RWPE1 (cell line): ENCODE measurements around the gene SLC5A10.

Experiments
- CTCF ChIA-PET: fragments of 350-600 bp; sonication (Branson Sonifier 250); formaldehyde crosslinking; extraction: SDS; loops from one replicate; lab custom pipeline; 2021; lab: Yijun Ruan, JAX
- POLR2A ChIA-PET: fragments of 400-600 bp; formaldehyde crosslinking; extraction: SDS; loops from one replicate; lab custom pipeline; 2020; ENCODE audit warnings: antibody characterized with exemption; ENCODE audit not compliant: low non-redundant PET; lab: Yijun Ruan, JAX
- DNase-seq: peaks from one replicate; pipeline ENCODE4 v3.0.0; 2012; ENCODE audit warnings: low spot score
- H3K27ac ChIP-seq: fragments of 450-650 bp; 2 replicates; pipeline ENCODE4 v1.5.1; 2017
- TF ChIP-seq, protein P1 (sequence below): fragments of 450-650 bp; conservative IDR thresholded peaks from 2 replicates; pipeline ENCODE4 v1.5.1; 2017; ENCODE audit warnings: low read depth, mild to moderate bottlenecking

Gene SLC5A10

DNA sequence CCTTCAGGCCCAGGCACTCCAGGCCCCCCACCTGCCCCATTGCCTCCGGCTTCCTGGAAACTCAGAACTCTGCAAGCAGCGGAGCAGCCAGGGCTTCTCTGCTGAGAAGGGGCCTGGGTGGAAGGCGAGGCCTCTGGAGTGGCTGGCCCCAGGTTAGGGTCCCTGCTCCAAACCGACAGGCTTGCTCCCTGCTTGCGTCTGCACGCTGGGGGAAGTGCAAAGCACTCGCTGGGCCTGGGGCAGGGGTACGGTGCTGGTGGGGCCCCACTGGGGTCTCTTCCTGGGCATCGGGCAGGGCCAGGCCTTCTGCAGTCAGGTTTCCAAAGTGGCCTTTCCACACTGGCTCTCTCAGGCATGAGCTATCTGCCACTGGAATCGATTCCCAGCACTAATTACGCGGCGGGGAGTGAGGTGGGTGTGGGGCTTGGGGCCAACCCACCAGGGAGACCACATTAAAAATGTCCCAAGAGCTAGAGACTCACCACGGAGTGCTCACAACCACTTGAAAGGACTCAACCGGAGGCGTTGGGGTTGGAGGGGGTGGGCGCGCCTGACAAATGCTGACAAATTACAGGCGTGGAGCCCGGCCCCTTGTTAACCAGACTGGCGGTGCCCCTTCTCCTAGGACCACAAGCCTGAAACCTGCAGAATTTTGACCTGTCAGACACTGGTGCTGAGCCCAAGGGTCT, 34.7 kb downstream of the SLC5A10 start:
- H3K27ac ChIP-seq: peak overlapping the region; percentile 80; the same call in 1 of the 2 replicates
- TF ChIP-seq, protein P1, sequence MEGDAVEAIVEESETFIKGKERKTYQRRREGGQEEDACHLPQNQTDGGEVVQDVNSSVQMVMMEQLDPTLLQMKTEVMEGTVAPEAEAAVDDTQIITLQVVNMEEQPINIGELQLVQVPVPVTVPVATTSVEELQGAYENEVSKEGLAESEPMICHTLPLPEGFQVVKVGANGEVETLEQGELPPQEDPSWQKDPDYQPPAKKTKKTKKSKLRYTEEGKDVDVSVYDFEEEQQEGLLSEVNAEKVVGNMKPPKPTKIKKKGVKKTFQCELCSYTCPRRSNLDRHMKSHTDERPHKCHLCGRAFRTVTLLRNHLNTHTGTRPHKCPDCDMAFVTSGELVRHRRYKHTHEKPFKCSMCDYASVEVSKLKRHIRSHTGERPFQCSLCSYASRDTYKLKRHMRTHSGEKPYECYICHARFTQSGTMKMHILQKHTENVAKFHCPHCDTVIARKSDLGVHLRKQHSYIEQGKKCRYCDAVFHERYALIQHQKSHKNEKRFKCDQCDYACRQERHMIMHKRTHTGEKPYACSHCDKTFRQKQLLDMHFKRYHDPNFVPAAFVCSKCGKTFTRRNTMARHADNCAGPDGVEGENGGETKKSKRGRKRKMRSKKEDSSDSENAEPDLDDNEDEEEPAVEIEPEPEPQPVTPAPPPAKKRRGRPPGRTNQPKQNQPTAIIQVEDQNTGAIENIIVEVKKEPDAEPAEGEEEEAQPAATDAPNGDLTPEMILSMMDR: no peak
- no peak for DNase-seq
- CTCF ChIA-PET: no interaction called here
- POLR2A ChIA-PET: no interaction called here

DNA sequence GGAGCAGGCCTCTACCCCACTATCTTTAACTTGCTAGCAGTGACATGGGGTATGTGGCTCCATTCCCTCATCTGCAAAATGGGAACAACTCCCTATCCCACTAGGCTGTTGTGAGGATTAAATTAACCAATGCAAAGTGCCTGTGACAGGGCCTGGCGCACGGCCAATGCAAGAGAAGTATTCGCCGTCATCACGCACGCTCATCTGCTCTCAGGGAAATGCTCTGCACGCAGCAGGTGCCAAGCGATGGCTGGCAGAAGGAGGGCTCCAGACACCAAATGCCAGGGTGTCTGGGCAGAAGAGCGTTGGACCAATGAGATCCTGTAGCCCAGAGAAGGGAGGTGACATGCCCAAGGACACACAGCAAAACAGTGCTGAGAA, 35.3 kb downstream of the SLC5A10 start:
- DNase-seq: no peak
- ChIA-PET POLR2A (no interaction called here), CTCF (no interaction called here)
- TF ChIP-seq, protein P1: no peak
- peak overlapping the region; percentile 80 for H3K27ac ChIP-seq

DNA sequence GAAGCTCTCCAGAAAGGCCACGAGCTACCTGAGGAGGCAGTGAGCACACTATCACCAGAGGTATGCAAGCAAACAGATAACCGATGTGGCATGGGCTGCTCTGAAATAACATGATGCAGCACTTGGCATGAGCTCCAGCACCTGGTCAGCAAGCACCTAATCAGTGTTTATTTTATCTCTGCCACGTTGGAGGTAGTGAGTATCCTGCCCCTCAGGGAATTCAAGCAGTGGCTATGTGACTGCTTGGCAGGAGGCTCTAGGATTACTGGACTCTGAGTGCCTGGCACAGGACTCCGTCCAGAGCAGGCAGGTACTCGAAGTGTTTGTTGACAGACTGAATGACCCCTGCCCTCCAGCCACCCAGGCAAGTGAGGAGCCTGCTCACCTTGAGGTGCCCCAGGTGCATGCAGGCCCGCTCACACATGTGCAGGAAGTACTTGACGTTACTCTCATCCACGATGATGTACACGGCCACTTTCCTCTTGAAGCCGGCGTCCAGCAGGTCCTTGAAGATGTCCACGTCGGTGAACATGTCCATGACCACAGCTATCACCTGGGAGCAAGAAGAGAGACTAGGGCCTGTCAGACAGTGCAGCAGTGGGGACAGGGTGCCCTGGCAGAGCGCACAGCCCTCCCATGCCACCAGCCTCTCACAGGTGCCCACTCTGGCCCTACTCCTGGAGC, 36.0 kb downstream of the SLC5A10 start:
- no peak for DNase-seq
- CTCF ChIA-PET: no interaction called here
- POLR2A ChIA-PET: no interaction called here
- TF ChIP-seq, protein P1: no peak
- peak overlapping the region; percentile 80 for H3K27ac ChIP-seq

DNA sequence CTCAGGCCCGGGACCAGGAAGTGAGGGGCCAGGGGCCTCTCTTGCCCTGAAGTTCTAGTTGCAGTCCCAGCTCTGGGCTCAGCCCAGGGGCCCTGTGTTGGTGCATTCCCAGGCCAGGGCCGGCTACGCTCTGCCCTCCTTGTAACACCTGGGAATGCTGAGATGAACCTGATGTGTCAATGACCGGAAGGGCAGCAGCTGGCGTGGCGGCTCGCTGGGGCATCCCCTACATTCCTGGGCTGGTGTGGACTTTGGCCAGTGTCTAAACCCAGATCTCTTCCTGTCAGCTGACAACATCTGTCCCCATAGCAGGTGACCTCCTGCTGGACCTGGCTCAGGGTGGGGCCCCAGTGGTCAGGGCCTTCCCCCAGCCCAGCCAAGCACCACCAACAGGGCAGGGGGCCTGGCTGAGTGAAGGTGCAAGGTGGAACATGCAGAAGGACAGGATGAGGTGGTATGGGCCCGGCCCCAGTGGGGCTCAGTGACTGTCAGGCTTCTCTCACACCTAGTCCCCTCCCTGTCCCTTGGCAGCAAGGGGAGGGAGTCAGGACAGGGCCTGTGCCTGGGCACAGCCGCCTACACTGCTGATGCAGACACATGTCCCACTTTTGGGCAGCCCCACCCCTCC, 36.7 kb downstream of the SLC5A10 start:
- peak overlapping the region; percentile 80 for H3K27ac ChIP-seq
- DNase-seq: no peak
- ChIA-PET CTCF (no interaction called here), POLR2A (no interaction called here)
- TF ChIP-seq, protein P1: no peak

DNA sequence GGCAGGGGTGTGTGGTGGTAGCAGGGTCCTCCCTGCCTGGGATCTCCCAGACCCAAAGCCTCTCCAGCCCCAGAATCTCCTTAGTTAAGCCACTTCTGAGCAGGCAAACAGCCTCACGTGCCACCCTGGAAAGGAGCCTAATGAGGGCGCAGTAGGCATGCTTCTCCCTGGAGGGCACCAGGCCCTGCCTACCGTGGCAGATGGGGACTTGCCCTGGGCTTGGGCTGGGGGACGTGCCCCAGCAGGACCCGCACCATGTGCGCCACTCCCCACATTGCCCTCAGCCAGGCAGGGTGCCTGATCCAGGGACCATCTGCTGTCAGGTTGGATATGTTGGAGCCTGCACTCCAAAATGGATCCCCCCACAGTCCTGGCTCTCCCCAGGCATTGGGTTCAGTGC, 38.4 kb downstream of the SLC5A10 start:
- TF ChIP-seq, protein P1: no peak
- no peak for DNase-seq
- ChIA-PET POLR2A (interaction anchor here (0.6 kb wide), 1 partner anchor 21 kb away, joined by 3 read pairs; no protein-coding TSS in a partner anchor), CTCF (interaction anchor here (0.6 kb wide), 1 partner anchor 20 kb away, joined by 3 read pairs; no protein-coding TSS in a partner anchor)
- peak overlapping the region; percentile 80 for H3K27ac ChIP-seq

DNA sequence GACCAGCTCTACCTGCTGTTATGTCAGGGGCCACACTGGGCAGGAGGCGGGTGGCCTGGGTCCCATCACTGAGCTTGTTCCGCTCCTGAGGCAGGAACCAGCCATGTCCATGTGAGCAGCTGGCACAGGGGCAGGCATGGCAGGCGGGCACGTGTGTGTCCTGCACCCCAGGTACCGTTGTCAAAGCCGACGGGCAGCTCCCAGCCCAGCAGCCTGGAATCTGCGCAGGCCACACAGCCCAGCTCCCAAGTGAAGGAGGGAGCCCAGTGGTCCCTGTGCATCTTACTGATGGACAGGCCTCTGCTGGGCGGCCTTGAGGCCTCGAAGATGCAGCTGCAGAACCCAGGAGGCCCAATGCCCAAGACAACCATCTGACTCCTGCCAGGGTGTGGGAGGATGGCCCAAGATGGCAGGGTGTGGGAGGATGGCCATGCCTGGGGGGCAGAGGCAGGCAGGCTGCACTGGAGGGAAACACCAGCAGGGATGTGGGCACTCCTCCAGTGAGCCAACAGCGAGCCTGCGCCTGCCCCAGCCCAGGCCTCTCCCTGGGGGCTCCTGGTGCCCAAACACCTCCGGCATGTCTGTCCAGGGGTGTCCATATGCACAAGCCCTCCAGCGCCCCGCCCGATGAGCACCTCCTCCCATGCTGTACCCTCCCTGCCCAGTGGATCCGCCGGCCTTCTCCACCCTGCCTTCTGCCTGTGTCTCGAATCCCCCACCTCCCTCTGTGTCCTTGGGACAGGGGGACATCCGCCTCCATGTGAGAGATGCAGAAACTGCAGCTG, 39.8 kb downstream of the SLC5A10 start:
- TF ChIP-seq, protein P1: no peak
- ChIA-PET CTCF (interaction anchor here (0.5 to 1.2 kb wide), 2 partner anchors 17 to 319 kb away, joined by 3 read pairs; no protein-coding TSS in a partner anchor), POLR2A (no interaction called here)
- no peak for DNase-seq
- peak overlapping the region; percentile 80 for H3K27ac ChIP-seq
